CD14-positive monocyte (primary cell): ENCODE data around the gene SRF. TPM values are rescaled to one million over a fixed set of nuclear protein-coding genes. Genes with fewer than 3 reads are reported as not detected.
A peak's percentile ranks its signal among the peaks of the same experiment; 100 is the strongest.

ENCODE experiments used
- DNase-seq, 3 donors: peaks; one replicate each; pipeline ENCODE4 v3.0.0-alpha.2; 2011 to 2022
- H2AFZ ChIP-seq: 2 replicates; pipeline ENCODE4 v1.6.0; 2012; ENCODE audit warnings: mild to moderate bottlenecking, low read depth, low read length, inconsistent platforms; ENCODE audit not compliant: insufficient read depth, poor library complexity, severe bottlenecking
- H3K27ac ChIP-seq, 2 donors: 1 replicate in 1 of 2; 2 replicates in 1 of 2; pipeline ENCODE4 v1.5.1; 2012 to 2013; ENCODE audit warnings: low read length in 2 of 2, control low read depth in 1 of 2, inconsistent platforms in 1 of 2, low read depth in 1 of 2, mild to moderate bottlenecking in 1 of 2
- H3K27me3 ChIP-seq, 2 donors: one replicate each; pipeline versions ENCODE4 v1.6.0 to v1.6.1; 2011 to 2013; ENCODE audit warnings: low read length in 2 of 2; ENCODE audit not compliant: control insufficient read depth in 2 of 2, insufficient read depth in 2 of 2
- H3K36me3 ChIP-seq, 2 donors: replicated peaks in 1 of 2; 1 replicate in 1 of 2; 2 replicates in 1 of 2; pipeline versions ENCODE4 v1.5.1 to v1.6.1; 2012 to 2013; ENCODE audit warnings: low read length in 2 of 2, control low read depth in 1 of 2, inconsistent platforms in 1 of 2, mild to moderate bottlenecking in 1 of 2; ENCODE audit not compliant: insufficient read depth in 2 of 2, control insufficient read depth in 1 of 2
- H3K4me1 ChIP-seq, 2 donors: 1 replicate in 1 of 2; 2 replicates in 1 of 2; pipeline versions ENCODE4 v1.5.1 to v1.6.1; 2012 to 2013; ENCODE audit warnings: low read length in 2 of 2, control low read depth in 1 of 2, inconsistent platforms in 1 of 2, mild to moderate bottlenecking in 1 of 2, moderate library complexity in 1 of 2; ENCODE audit not compliant: insufficient read depth in 2 of 2, control insufficient read depth in 1 of 2
- H3K4me2 ChIP-seq: replicated peaks from 2 replicates; pipeline ENCODE3; 2012; ENCODE audit warnings: low read length, moderate library complexity, mild to moderate bottlenecking; ENCODE audit not compliant: poor library complexity, severe bottlenecking; ENCODE audit errors: extremely low read depth
- H3K4me3 ChIP-seq, 3 experiments: fragments of 200-600 bp in 1 of 3; sonication (generic) in 1 of 3; replicated peaks in 1 of 3; 1 replicate in 2 of 3; 2 replicates in 1 of 3; pipeline ENCODE4 v1.5.1; 2011 to 2013; ENCODE audit warnings: low read length in 3 of 3, mild to moderate bottlenecking in 3 of 3, control low read depth in 2 of 3, low read depth in 2 of 3, inconsistent platforms in 1 of 3, moderate library complexity in 1 of 3
- H3K79me2 ChIP-seq: 2 replicates; pipeline ENCODE4 v1.6.0; 2012; ENCODE audit warnings: mild to moderate bottlenecking, control low read depth, inconsistent platforms, low read length, moderate library complexity; ENCODE audit not compliant: insufficient read depth
- H3K9ac ChIP-seq: 2 replicates; pipeline ENCODE4 v1.6.0; 2017; ENCODE audit warnings: low read length, mild to moderate bottlenecking; ENCODE audit not compliant: insufficient read depth, poor library complexity, severe bottlenecking
- H3K9me3 ChIP-seq, 2 donors: replicated peaks in 1 of 2; 1 replicate in 1 of 2; 2 replicates in 1 of 2; pipeline versions ENCODE4 v1.5.1 to v1.6.1; 2012 to 2013; ENCODE audit warnings: low read length in 2 of 2, control low read depth in 1 of 2; ENCODE audit not compliant: control insufficient read depth in 1 of 2, insufficient read depth in 1 of 2
- H4K20me1 ChIP-seq: 2 replicates; pipeline ENCODE4 v1.6.0; 2012; ENCODE audit warnings: mild to moderate bottlenecking, low read length, control low read depth, moderate library complexity; ENCODE audit not compliant: insufficient read depth
- H3K27ac Mint-ChIP-seq, 7 donors: one replicate each; pipeline ENCODE4 v1.8.0; 2020; ENCODE audit warnings: mild to moderate bottlenecking in 7 of 7, mixed read lengths in 7 of 7, moderate library complexity in 6 of 7, inconsistent platforms in 2 of 7
- H3K27me3 Mint-ChIP-seq, 3 donors: one replicate each; pipeline ENCODE4 v1.8.0; 2021 to 2022; ENCODE audit warnings: low read depth in 3 of 3, mild to moderate bottlenecking in 3 of 3, mixed read lengths in 3 of 3, moderate library complexity in 3 of 3, inconsistent platforms in 1 of 3
- H3K36me3 Mint-ChIP-seq, 2 donors: one replicate each; pipeline ENCODE4 v1.8.0; 2020; ENCODE audit warnings: mixed read lengths in 2 of 2, inconsistent platforms in 1 of 2, mild to moderate bottlenecking in 1 of 2
- H3K4me1 Mint-ChIP-seq: one replicate; pipeline ENCODE4 v1.8.0; 2020; ENCODE audit warnings: mild to moderate bottlenecking, mixed read lengths
- H3K4me3 Mint-ChIP-seq, 2 donors: one replicate each; pipeline ENCODE4 v1.8.0; 2020; ENCODE audit warnings: mild to moderate bottlenecking in 2 of 2, mixed read lengths in 2 of 2, moderate library complexity in 1 of 2
- H3K9me3 Mint-ChIP-seq, 7 donors: one replicate each; pipeline ENCODE4 v1.8.0; 2020 to 2022; ENCODE audit warnings: mixed read lengths in 7 of 7, mild to moderate bottlenecking in 6 of 7, moderate library complexity in 6 of 7, inconsistent platforms in 2 of 7
- CTCF ChIP-seq: fragments of 200-600 bp; IDR thresholded peaks from one replicate; pipeline ENCODE4 v1.8.0; 2022; ENCODE audit warnings: antibody characterized with exemption, mild to moderate bottlenecking
- WGBS: methylation state at CpG from one replicate; pipeline ENCODE4 v1.1.5; 2013; ENCODE audit warnings: missing lambda C conversion rate; ENCODE audit not compliant: insufficient coverage; 5-methylcytosine and 5-hydroxymethylcytosine counted together
- intact Hi-C, 2 donors: fragments of 100-400 bp; cut with micrococcal nuclease; formaldehyde crosslinking; loops; one replicate each; pipeline versions ENCODE4 v1.15.0 to v1.15.1; 2023
- polyA minus RNA-seq: library from RNA; depleted of rRNA, polyadenylated mRNA; stranded (reverse); fragments of >200 nt; gene quantifications from 2 replicates; pipeline ENCODE4 v1.2.3, GENCODE V29; 2012
- polyA plus RNA-seq, 3 donors: library from polyadenylated mRNA; depleted of rRNA in 1 of 3; unstranded in 2 of 3; stranded (reverse) in 1 of 3; fragments of 300-500 nt in 2 of 3; fragments of >200 nt in 1 of 3; fragmentation: Illumina TruSeq in 2 of 3; gene quantifications; 1 replicate in 2 of 3; 2 replicates in 1 of 3; pipeline ENCODE4 v1.2.3, GENCODE V29; 2012 to 2021
- total RNA-seq, 12 experiments: library from RNA in 1 of 12; stranded (reverse) in 1 of 12; fragments of 120-200 nt in 1 of 12; gene quantifications; one replicate each; pipeline ENCODE4 v1.2.4 and lab custom pipeline; 2013 to 2026; ENCODE audit warnings: mixed read lengths in 6 of 12, inconsistent platforms in 1 of 12

SRF gene
- total RNA-seq (2013): 14.6 TPM
- polyA plus RNA-seq (10 to 100 TPM in 1 of 3 donors, 1 to 10 TPM in 2; 3.6 to 26.9 (median 3.8) TPM), polyA minus RNA-seq (15.1 and 27.8 TPM in 2 replicates), total RNA-seq (lab: John Stamatoyannopoulos, UW) (21.3 to 89.8 (median 48.2) reads per million in 11 experiments)

- peak within 1 kb of the TSS; percentile 98 for H3K4me2 ChIP-seq
- H3K79me2 ChIP-seq: peaks cover 38% of the 10 kb centered on the region
- peak; percentile 82 for TF ChIP-seq CTCF
- no peaks in the 10 kb centered on the region for H3K27me3 ChIP-seq
- Mint-ChIP-seq H3K4me1 (peaks cover 41% of the 10 kb centered on the region), H3K27ac (peak within 1 kb of the TSS; percentile 96 to 100 (median 98)), H3K27me3 (peaks cover 0 to 5% (median 1%) of the 10 kb centered on the region in 3 donors), H3K9me3 (no peaks in the 10 kb centered on the region), H3K4me3 (peak within 1 kb of the TSS; percentile 99 to 100), H3K36me3 (peaks cover 16 to 22% of the 10 kb centered on the region in 2 donors)
- H4K20me1 ChIP-seq: peaks cover 29% of the 10 kb centered on the region
- peaks cover 7 to 9% of the 10 kb centered on the region in 2 donors for H3K36me3 ChIP-seq
- H3K4me1 ChIP-seq: peaks cover 43 to 49% of the 10 kb centered on the region in 2 donors
- H3K9me3 ChIP-seq: no peaks in the 10 kb centered on the region
- intact Hi-C loops: loop anchor here (5.0 to 10.0 kb wide), 6 partner anchors 74 to 426 kb away; partner anchors contain the start of genes POLR1C (in 2 of the 2), YIPF3 (in 2 of the 2), CUL7 (in 1 of the 2) and KLC4 (in 1 of the 2)
- peak within 1 kb of the TSS; percentile 100 for H2AFZ ChIP-seq
- peak within 1 kb of the TSS; percentile 72 to 91 (median 90) for H3K4me3 ChIP-seq
- WGBS: under 1% methylated on average over 82 of the region's 83 CpGs
- peak within 1 kb of the TSS; percentile 82 to 92 for H3K27ac ChIP-seq
- peak; percentile 98 to 99 (median 98) for DNase-seq
- H3K9ac ChIP-seq: peak within 1 kb of the TSS; percentile 86
Observed at GRCh38 chr6:43170931-43171706, at the start of gene SRF. SRF (plus strand) TSS chr6:43171269; CDS start chr6:43171657, 388 bp downstream.

GRCh38 chr6:43122146-43122545, 48.9 kb upstream of the SRF start:
- H3K27ac Mint-ChIP-seq: no peak overlapping the region
- DNase-seq: no peak
- no peaks in the 10 kb centered on the region for H3K36me3 Mint-ChIP-seq
- H3K4me1 ChIP-seq: no peaks in the 10 kb centered on the region
- intact Hi-C loops: no loop called here
- peaks cover 0 to 4% (median 3%) of the 10 kb centered on the region in 3 donors for H3K27me3 Mint-ChIP-seq
- TF ChIP-seq CTCF: no peak
- H3K4me3 Mint-ChIP-seq: no peak overlapping the region
- H3K4me2 ChIP-seq: no peak overlapping the region
- no peak overlapping the region for H3K9ac ChIP-seq
- no peaks in the 10 kb centered on the region for H3K27me3 ChIP-seq
- H3K36me3 ChIP-seq: no peaks in the 10 kb centered on the region
- no peak overlapping the region for H3K4me3 ChIP-seq
- no peaks in the 10 kb centered on the region for H3K9me3 Mint-ChIP-seq
- H3K79me2 ChIP-seq: no peaks in the 10 kb centered on the region
- no peak overlapping the region for H2AFZ ChIP-seq
- WGBS: 72% methylated on average over 2 of the region's 2 CpGs
- no peaks in the 10 kb centered on the region for H3K9me3 ChIP-seq
- no peaks in the 10 kb centered on the region for H4K20me1 ChIP-seq
- H3K4me1 Mint-ChIP-seq: peaks cover 6% of the 10 kb centered on the region
- H3K27ac ChIP-seq: no peak overlapping the region
